Upper lobe of left lung (tissue), 4 donors: ENCODE data around the gene P3H2.

Source experiments
- EP300 ChIP-seq, 4 donors: sonication (generic); formaldehyde crosslinking; IDR thresholded peaks; one replicate each; pipeline ENCODE4 v1.5.1; 2017; ENCODE audit warnings: antibody characterized with exemption in 4 of 4, control low read depth in 2 of 4
- POLR2A ChIP-seq, 4 donors: fragments of 450-650 bp; IDR thresholded peaks; one replicate each; pipeline ENCODE4 v1.5.1; 2016 to 2017; ENCODE audit warnings: antibody characterized with exemption in 4 of 4, mild to moderate bottlenecking in 2 of 4
- POLR2AphosphoS5 ChIP-seq, 2 donors: sonication (generic); formaldehyde crosslinking; IDR thresholded peaks; one replicate each; pipeline ENCODE4 v1.5.1; 2017; ENCODE audit warnings: antibody characterized with exemption in 2 of 2
- TF ChIP-seq, protein P1 (sequence below), 6 experiments: fragments of 450-650 bp in 4 of 6; fragments of 200-600 bp in 2 of 6; sonication (generic) in 2 of 6; IDR thresholded peaks; one replicate each; pipeline ENCODE4 v1.5.1; 2016 to 2019; ENCODE audit warnings: antibody characterized with exemption in 6 of 6

DNA sequence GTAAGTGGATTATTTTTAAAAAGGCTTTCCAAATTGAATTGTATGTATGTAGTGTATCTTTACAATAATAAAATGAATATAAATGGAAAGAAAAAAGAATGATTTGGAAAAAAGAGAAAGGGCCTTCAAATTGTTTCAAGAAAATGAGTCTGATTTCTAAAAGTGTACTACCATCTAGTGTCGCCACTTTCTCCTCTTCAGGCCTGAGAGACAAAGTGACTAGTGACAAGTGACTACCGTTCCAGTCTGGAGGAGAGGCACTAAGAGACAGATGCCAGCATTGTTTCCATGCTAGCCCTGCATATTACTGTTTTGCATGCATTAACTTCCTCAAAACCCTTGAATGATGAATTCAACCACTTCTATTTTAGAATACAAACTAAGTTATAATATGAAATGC, 39.3 kb downstream of the P3H2 start:
- TF ChIP-seq, protein P1, sequence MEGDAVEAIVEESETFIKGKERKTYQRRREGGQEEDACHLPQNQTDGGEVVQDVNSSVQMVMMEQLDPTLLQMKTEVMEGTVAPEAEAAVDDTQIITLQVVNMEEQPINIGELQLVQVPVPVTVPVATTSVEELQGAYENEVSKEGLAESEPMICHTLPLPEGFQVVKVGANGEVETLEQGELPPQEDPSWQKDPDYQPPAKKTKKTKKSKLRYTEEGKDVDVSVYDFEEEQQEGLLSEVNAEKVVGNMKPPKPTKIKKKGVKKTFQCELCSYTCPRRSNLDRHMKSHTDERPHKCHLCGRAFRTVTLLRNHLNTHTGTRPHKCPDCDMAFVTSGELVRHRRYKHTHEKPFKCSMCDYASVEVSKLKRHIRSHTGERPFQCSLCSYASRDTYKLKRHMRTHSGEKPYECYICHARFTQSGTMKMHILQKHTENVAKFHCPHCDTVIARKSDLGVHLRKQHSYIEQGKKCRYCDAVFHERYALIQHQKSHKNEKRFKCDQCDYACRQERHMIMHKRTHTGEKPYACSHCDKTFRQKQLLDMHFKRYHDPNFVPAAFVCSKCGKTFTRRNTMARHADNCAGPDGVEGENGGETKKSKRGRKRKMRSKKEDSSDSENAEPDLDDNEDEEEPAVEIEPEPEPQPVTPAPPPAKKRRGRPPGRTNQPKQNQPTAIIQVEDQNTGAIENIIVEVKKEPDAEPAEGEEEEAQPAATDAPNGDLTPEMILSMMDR (IDR thresholded peaks at IDR 0.05): no peak
- TF ChIP-seq POLR2A (IDR thresholded peaks at IDR 0.05) (no peak), EP300 (IDR thresholded peaks at IDR 0.05) (no peak), POLR2AphosphoS5 (IDR thresholded peaks at IDR 0.05) (no peak)
